Left colon (tissue), 2 donors: ENCODE data around the gene DNAAF5. TPM values are rescaled to one million over a fixed set of nuclear protein-coding genes. Genes with fewer than 3 reads are reported as not detected.

Experiments
- ATAC-seq: fragments of 200-7000 bp; cut with Tn5 transposase; one replicate; pipeline ENCODE4 v1.9.1; 2020; ENCODE audit warnings: mild to moderate bottlenecking, moderate library complexity
- DNase-seq, 2 donors: peaks; one replicate each; pipeline ENCODE4 v3.0.0-alpha.2; 2020
- intact Hi-C, 2 donors: fragments of 100-400 bp; cut with DNase I in 1 of 2; cut with micrococcal nuclease in 1 of 2; formaldehyde crosslinking; loops; one replicate each; pipeline versions ENCODE4 v1.11.2 to v1.14.0; 2022; cut with DNase I, micrococcal nuclease
- total RNA-seq, 2 donors: library from RNA; stranded (reverse); fragmentation: NEBNext Ultra II Directional; extraction: Animal tissue kit (Norgen Biotek cat#: 25700); gene quantifications; one replicate each; pipeline ENCODE4 v1.2.1, GENCODE V29; 2021
- donor health status: DM: no; HTN: no; CAD: no.
- donor health status: DM: yes; HTN: yes; CAD: no.

Gene DNAAF5
- total RNA-seq, 2 donors from 2014 or later: 27.8 to 37.1 TPM

DNA sequence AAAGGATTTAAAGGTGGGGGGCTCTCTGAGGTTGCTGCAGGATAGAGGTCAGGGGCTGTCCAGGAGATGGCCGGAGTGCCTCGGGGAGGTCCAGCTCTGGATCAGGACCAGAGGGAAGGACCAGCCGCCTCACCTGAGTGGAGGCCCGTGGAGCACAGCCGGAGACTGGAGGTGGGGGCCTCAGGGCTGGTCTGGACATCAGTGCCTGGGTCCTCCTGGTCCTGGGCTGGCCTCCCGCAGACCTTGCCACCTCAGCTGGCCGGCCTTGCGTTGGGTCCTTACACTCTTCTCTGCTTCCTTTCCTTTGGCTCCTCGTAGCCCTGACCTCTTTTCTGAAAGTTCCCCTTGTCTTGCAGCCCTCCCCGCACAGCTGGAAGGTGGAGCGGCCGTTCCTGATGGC is 107.8 kb downstream of the DNAAF5 start:
- ATAC-seq: no peak
- no peak for DNase-seq
- intact Hi-C loops: loop anchor here in 1 of 2 donors (10.0 kb wide), 1 partner anchor 49 kb away; no protein-coding TSS in a partner anchor

DNA sequence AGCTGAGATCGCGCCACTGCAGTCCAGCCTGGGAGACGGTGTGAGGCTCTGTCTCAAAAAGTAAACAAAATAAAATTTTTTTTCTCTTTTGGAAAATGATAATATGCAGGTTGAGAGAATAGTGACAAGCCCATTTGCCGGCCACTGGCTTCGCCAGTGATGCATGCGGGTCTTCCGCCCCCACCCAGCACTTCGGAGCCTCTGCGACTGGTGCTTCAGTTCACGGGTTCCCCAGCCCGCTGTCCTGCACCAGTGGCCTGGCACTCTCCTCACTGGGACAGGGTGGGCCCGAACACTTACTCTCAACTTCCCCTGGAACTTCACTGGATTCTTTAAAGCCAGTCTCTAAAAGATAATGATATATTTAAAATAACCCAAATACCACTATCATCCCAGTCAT is 108.5 kb downstream of the DNAAF5 start:
- ATAC-seq (no peak), DNase-seq (no peak)
- intact Hi-C loops: loop anchor here in 1 of 2 donors (10.0 kb wide), 1 partner anchor 50 kb away; no protein-coding TSS in a partner anchor

- DNase-seq (no peak), ATAC-seq (peak; percentile 83)
- intact Hi-C loops: loop anchor here in 1 of 2 donors (10.0 kb wide), 1 partner anchor 51 kb away; no protein-coding TSS in a partner anchor
These were observed 109.2 kb downstream of the DNAAF5 start for GRCh38 chr7:835485-836401.

Other genes with a start within 250 kb of the DNAAF5 start
- 10 to 100 TPM; 58.7 to 80.2 TPM for gene PDGFA, start 206.9 kb upstream of the DNAAF5 start, total RNA-seq
- 10 to 100 TPM; 26.5 to 31.0 TPM for gene PRKAR1B, start 582 bp downstream of the DNAAF5 start, total RNA-seq
- gene SUN1, start 105.8 kb downstream of the DNAAF5 start, total RNA-seq: 100 to 1,000 TPM; 149 to 158 TPM
- gene GET4, start 149.9 kb downstream of the DNAAF5 start, total RNA-seq: 10 to 100 TPM; 45.1 to 46.0 TPM
- 100 to 1,000 TPM; 147 to 166 TPM for gene ADAP1, start 228.0 kb downstream of the DNAAF5 start, total RNA-seq
- 10 to 100 TPM; 13.5 to 15.2 TPM for gene COX19, start 248.8 kb downstream of the DNAAF5 start, total RNA-seq